SK-N-MC (cell line): ENCODE results near the gene C4BPA.

ENCODE experiments used
- DNase-seq: peaks from one replicate; pipeline ENCODE4 v3.0.0-alpha.2; 2011; ENCODE audit warnings: low read depth, low spot score
- H3K27ac ChIP-seq: fragments of 200-600 bp; sonication (generic); 2 replicates; pipeline ENCODE4 v1.5.1; 2016; ENCODE audit warnings: mixed run types
- H3K36me3 ChIP-seq: fragments of 200-600 bp; sonication (generic); 2 replicates; pipeline ENCODE4 v1.6.1; 2017; ENCODE audit warnings: antibody characterized with exemption, low read length, mixed read lengths; ENCODE audit not compliant: insufficient read depth
- H3K4me3 ChIP-seq: fragments of 200-600 bp; sonication (generic); 2 replicates; pipeline ENCODE4 v1.5.1; 2016
- H3K9ac ChIP-seq: fragments of 200-600 bp; sonication (generic); 2 replicates; pipeline ENCODE4 v1.8.0; 2017; ENCODE audit warnings: mixed run types, mixed read lengths; ENCODE audit not compliant: insufficient read length
- H3K9me3 ChIP-seq: fragments of 200-600 bp; sonication (generic); 2 replicates; pipeline ENCODE4 v1.6.1; 2017; ENCODE audit warnings: low read depth, mild to moderate bottlenecking, antibody characterized with exemption, low read length, moderate library complexity, mixed read lengths
- EZH2 ChIP-seq: fragments of 200-600 bp; sonication (generic); IDR thresholded peaks from one replicate; pipeline ENCODE4 v1.6.1; 2017; ENCODE audit warnings: antibody characterized with exemption
- FOXP2 ChIP-seq: optimal IDR thresholded peaks from 2 replicates; pipeline ENCODE3; 2011; ENCODE audit warnings: mild to moderate bottlenecking, moderate library complexity; ENCODE audit not compliant: insufficient read depth; ENCODE audit errors: extremely low read length, control extremely low read depth
- POLR2AphosphoS5 ChIP-seq: IDR thresholded peaks from 2 replicates; pipeline ENCODE4 v1.6.1; 2012; ENCODE audit warnings: mild to moderate bottlenecking, low read depth, low read length, borderline replicate concordance

The C4BPA gene

GRCh38 chr1:207091200-207091908 lies 12.7 kb upstream of the C4BPA start:
- Histone ChIP-seq H3K9ac (no peak overlapping the region), H3K4me3 (no peak overlapping the region), H3K36me3 (no peaks in the 10 kb centered on the region), H3K9me3 (no peaks in the 10 kb centered on the region), H3K27ac (no peak overlapping the region)
- no peak for DNase-seq
- TF ChIP-seq FOXP2: no peak
- no peak for TF ChIP-seq POLR2AphosphoS5
- no peak for TF ChIP-seq EZH2

GRCh38 chr1:207093944-207094343 lies 10.1 kb upstream of the C4BPA start:
- Histone ChIP-seq H3K4me3 (no peak overlapping the region), H3K27ac (no peak overlapping the region), H3K9ac (no peak overlapping the region), H3K9me3 (no peaks in the 10 kb centered on the region), H3K36me3 (no peaks in the 10 kb centered on the region)
- no peak for DNase-seq
- TF ChIP-seq POLR2AphosphoS5 (no peak), FOXP2 (no peak), EZH2 (no peak)

GRCh38 chr1:207097871-207098324 lies 6.1 kb upstream of the C4BPA start:
- no peak overlapping the region for H3K4me3 ChIP-seq
- no peak for TF ChIP-seq EZH2
- TF ChIP-seq FOXP2: no peak
- no peak overlapping the region for H3K27ac ChIP-seq
- no peaks in the 10 kb centered on the region for H3K9me3 ChIP-seq
- no peaks in the 10 kb centered on the region for H3K36me3 ChIP-seq
- no peak for DNase-seq
- H3K9ac ChIP-seq: no peak overlapping the region

- TF ChIP-seq FOXP2: no peak
- no peak for TF ChIP-seq EZH2
- no peak for TF ChIP-seq POLR2AphosphoS5
- Histone ChIP-seq H3K4me3 (no peak overlapping the region), H3K27ac (no peak overlapping the region), H3K9ac (no peak overlapping the region), H3K9me3 (no peaks in the 10 kb centered on the region), H3K36me3 (no peaks in the 10 kb centered on the region)
- DNase-seq: no peak
Observed at GRCh38 chr1:207101720-207102119, 2.3 kb upstream of the C4BPA start.

GRCh38 chr1:207102146-207102545 lies 1.9 kb upstream of the C4BPA start:
- Histone ChIP-seq H3K9me3 (no peaks in the 10 kb centered on the region), H3K36me3 (no peaks in the 10 kb centered on the region), H3K4me3 (no peak overlapping the region), H3K27ac (no peak overlapping the region), H3K9ac (no peak overlapping the region)
- no peak for TF ChIP-seq POLR2AphosphoS5
- no peak for DNase-seq

GRCh38 chr1:207102659-207103058 lies 1.4 kb upstream of the C4BPA start:
- Histone ChIP-seq H3K27ac (no peak overlapping the region), H3K36me3 (no peaks in the 10 kb centered on the region), H3K4me3 (no peak overlapping the region), H3K9ac (no peak overlapping the region), H3K9me3 (no peaks in the 10 kb centered on the region)
- TF ChIP-seq FOXP2 (no peak), EZH2 (no peak)
- DNase-seq: no peak

- TF ChIP-seq POLR2AphosphoS5: no peak
- TF ChIP-seq EZH2: no peak
- no peak for TF ChIP-seq FOXP2
- Histone ChIP-seq H3K9ac (no peak overlapping the region), H3K27ac (no peak overlapping the region), H3K9me3 (no peaks in the 10 kb centered on the region), H3K4me3 (no peak overlapping the region), H3K36me3 (no peaks in the 10 kb centered on the region)
- no peak for DNase-seq
Observed at GRCh38 chr1:207109004-207109403, 5.0 kb downstream of the C4BPA start.

GRCh38 chr1:207112616-207113296 lies 8.7 kb downstream of the C4BPA start:
- Histone ChIP-seq H3K27ac (no peak overlapping the region), H3K36me3 (no peaks in the 10 kb centered on the region), H3K9me3 (no peaks in the 10 kb centered on the region), H3K9ac (no peak overlapping the region), H3K4me3 (no peak overlapping the region)
- DNase-seq: no peak
- TF ChIP-seq EZH2: no peak

- DNase-seq: no peak
- no peaks in the 10 kb centered on the region for H3K36me3 ChIP-seq
- H3K4me3 ChIP-seq: no peak overlapping the region
- H3K9me3 ChIP-seq: no peaks in the 10 kb centered on the region
- H3K9ac ChIP-seq: no peak overlapping the region
- H3K27ac ChIP-seq: no peak overlapping the region
- TF ChIP-seq FOXP2 (no peak), EZH2 (no peak), POLR2AphosphoS5 (no peak)
Observed at GRCh38 chr1:207115269-207115668, 11.2 kb downstream of the C4BPA start.
